Measurements from ENCODE around the gene RAB23. TPM values are rescaled to one million over a fixed set of nuclear protein-coding genes. Genes with fewer than 3 reads are reported as not detected.
A peak's percentile ranks its signal among the peaks of the same experiment; 100 is the strongest.
"Not testable (repeated sequence)": the region's sequence is repeated elsewhere in the genome, so short reads cannot be mapped to it uniquely, and the experiment has no call there.

The RAB23 gene
- total and polyA plus RNA-seq, 9 donors, result 11.1 to 24.1 (median 15.1) TPM

DNA sequence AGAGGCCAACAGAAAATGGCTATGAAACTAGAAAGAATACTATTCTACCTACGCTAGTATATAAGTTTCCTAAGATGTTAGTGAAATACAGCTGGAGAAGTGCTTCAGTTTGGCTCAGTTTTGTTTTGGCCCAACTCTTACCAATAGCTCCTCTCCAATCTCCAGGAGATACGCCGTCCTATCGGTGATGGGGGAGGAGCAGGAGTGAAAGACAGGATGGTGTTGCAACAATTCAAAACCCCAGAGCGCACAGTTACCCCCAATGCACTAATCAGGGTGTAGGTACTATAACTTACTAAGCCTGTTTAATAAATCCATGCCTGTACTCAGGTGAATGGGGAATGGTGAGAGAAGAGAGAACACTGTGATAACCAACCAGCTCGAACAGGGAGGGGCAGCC, 24.2 kb upstream of the RAB23 start:
- Histone ChIP-seq H3K36me3 (ENCODE audit: control insufficient read depth, insufficient read depth, low read length) (no peaks in the 10 kb centered on the region), H3K4me1 (ENCODE audit: control insufficient read depth, insufficient read depth, low read length) (no peaks in the 10 kb centered on the region), H3K9me3 (replicated peaks; ENCODE audit: control insufficient read depth, low read depth, low read length) (no peaks in the 10 kb centered on the region), H3K27ac (ENCODE audit: low read length) (no peak overlapping the region), H3K4me3 (ENCODE audit: low read length) (no peak overlapping the region), H3K27me3 (ENCODE audit: control insufficient read depth, insufficient read depth, low read length) (no peaks in the 10 kb centered on the region)
- 67% methylated on average over 1 of the region's 6 CpGs for WGBS (ENCODE audit: insufficient coverage)
- no peak for DNase-seq

DNA sequence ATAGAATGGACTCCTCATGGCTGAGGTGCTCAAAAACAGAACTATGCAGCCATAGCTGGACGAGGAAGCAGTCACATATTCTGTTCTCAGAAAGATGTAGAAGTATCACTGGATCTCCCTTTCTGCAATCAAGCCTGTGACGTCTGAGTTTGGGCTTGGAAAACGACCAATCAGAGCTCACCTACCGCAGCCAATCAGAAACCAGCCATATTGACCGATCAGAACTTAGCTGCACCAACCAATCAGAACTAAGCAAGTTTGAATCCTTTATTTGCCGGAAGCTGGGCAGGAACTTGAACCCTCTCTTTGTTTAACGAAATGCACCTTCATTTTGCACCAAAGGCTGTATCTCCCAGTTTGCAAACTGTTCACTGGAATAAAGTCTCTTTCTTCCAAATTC, 21.8 kb upstream of the RAB23 start:
- no peak overlapping the region for H3K27ac ChIP-seq (ENCODE audit: low read length)
- 93% methylated on average over 7 of the region's 7 CpGs for WGBS (ENCODE audit: insufficient coverage)
- no peaks in the 10 kb centered on the region for H3K4me1 ChIP-seq (ENCODE audit: control insufficient read depth, insufficient read depth, low read length)
- H3K9me3 ChIP-seq (replicated peaks; ENCODE audit: control insufficient read depth, low read depth, low read length), result no peaks in the 10 kb centered on the region
- H3K36me3 ChIP-seq (ENCODE audit: control insufficient read depth, insufficient read depth, low read length), result no peaks in the 10 kb centered on the region
- DNase-seq, result no peak
- H3K4me3 ChIP-seq (ENCODE audit: low read length), result no peak overlapping the region
- no peaks in the 10 kb centered on the region for H3K27me3 ChIP-seq (ENCODE audit: control insufficient read depth, insufficient read depth, low read length)

DNA sequence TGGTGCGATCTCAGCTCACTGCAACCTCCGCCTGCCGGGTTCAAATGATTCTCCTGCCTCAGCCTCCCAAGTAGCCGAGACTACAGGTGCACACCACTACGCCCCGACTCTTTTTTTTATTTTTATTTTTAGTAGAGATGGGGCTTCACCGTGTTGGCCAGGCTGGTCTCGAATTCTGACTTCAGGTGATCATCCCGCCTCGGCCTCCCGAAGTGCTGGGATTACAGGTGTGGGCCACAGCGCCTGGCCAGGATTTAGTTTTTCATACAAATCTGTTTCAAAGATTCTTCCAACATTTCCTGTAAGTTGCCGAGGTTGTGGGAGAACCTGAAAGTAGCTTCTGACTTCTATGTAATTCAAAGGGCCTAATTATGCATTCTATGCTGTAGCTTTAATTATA, 21.4 kb upstream of the RAB23 start:
- H3K4me3 ChIP-seq (ENCODE audit: low read length); H3K27ac ChIP-seq (ENCODE audit: low read length); H3K36me3 ChIP-seq (ENCODE audit: control insufficient read depth, insufficient read depth, low read length); H3K27me3 ChIP-seq (ENCODE audit: control insufficient read depth, insufficient read depth, low read length); H3K4me1 ChIP-seq (ENCODE audit: control insufficient read depth, insufficient read depth, low read length); DNase-seq; H3K9me3 ChIP-seq (replicated peaks; ENCODE audit: control insufficient read depth, low read depth, low read length): not testable (repeated sequence)
- 90% methylated on average over 2 of the region's 13 CpGs for WGBS (ENCODE audit: insufficient coverage)

DNA sequence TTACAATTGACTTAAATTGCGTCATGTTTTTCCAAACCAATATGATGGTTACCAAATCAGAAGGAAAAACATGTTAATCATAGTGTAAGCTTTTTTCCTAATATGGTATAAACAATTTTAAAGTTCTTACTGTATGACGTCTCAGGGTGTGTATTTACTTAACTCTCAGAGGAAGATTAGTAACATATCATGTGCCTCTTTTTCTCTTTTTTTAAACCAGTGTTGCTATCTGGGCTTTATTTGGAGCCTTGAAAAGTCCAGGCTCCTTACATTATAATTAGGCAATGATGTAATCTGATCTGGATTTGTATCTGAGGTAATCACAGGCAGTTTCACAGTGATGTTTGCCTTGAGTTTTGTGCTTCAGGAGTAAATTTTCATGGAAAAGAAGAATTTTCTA, 20.4 kb upstream of the RAB23 start:
- no peaks in the 10 kb centered on the region for H3K4me1 ChIP-seq (ENCODE audit: control insufficient read depth, insufficient read depth, low read length)
- no peak overlapping the region for H3K4me3 ChIP-seq (ENCODE audit: low read length)
- H3K27ac ChIP-seq (ENCODE audit: low read length), result peak overlapping the region; percentile 15
- DNase-seq, result peak; percentile 74
- no peaks in the 10 kb centered on the region for H3K9me3 ChIP-seq (replicated peaks; ENCODE audit: control insufficient read depth, low read depth, low read length)
- no peaks in the 10 kb centered on the region for H3K36me3 ChIP-seq (ENCODE audit: control insufficient read depth, insufficient read depth, low read length)
- no peaks in the 10 kb centered on the region for H3K27me3 ChIP-seq (ENCODE audit: control insufficient read depth, insufficient read depth, low read length)
- no CpG with 5 or more reads among the region's 2 CpGs for WGBS (ENCODE audit: insufficient coverage)

DNA sequence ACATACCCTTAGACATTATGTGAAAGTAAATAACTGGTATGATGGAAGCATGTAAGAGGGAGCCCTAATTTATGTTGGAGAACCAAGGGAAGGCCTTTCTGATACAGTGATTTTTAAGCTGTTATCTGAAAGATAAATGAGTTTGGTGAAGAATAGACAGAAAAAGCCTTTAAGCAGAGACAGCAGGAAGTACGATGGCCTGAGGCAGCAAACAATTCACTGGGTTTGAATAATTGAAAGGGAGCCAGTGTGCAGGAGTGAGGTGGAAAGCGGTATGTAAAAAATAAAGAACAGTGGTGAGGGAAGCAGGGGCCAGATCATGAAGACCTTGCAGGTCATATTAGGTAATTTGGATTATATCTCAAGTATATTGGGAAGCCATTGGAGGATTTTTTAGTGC, 4.1 kb upstream of the RAB23 start:
- Histone ChIP-seq H3K4me3 (ENCODE audit: low read length) (no peak overlapping the region), H3K36me3 (ENCODE audit: control insufficient read depth, insufficient read depth, low read length) (no peaks in the 10 kb centered on the region), H3K27me3 (ENCODE audit: control insufficient read depth, insufficient read depth, low read length) (no peaks in the 10 kb centered on the region), H3K4me1 (ENCODE audit: control insufficient read depth, insufficient read depth, low read length) (peaks cover 2% of the 10 kb centered on the region), H3K9me3 (replicated peaks; ENCODE audit: control insufficient read depth, low read depth, low read length) (no peaks in the 10 kb centered on the region), H3K27ac (ENCODE audit: low read length) (no peak overlapping the region)
- WGBS (ENCODE audit: insufficient coverage), result 50% methylated on average over 2 of the region's 2 CpGs
- DNase-seq, result no peak

DNA sequence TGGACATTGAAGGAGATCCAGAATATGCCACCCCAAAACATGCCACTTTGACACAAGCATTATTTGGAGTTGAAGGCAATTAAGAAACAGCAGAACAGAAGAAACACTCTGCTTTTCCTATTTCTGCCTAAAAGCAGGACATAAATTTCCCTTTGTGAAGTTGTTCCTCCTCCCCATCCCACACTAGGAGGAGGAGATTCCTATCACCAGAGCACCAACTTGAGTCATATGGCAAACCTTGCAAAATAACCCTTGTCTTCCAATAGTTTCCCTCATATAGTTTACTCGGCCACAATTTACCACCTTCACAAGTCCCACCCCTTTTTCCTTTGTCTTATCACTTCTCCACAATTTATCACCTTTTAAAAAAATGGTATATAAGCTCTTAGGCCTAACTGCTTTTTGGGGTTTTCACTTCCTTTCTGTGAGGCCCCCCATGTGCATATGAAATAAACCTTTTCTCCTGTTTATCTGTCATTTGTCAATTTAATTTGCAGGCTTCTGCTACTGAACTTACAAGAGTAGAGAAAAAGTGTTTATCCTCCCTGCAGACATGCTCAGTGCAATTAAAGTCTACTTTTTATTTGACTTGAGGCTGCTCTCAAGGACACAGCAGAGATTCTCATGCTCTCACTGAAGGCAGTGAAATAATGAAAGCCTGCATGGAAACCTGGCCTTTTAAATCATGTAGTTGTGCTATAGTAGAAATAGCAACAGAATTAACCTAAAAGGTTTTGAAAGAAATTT, 2.8 kb upstream of the RAB23 start:
- Histone ChIP-seq H3K27me3 (ENCODE audit: control insufficient read depth, insufficient read depth, low read length) (no peaks in the 10 kb centered on the region), H3K4me3 (ENCODE audit: low read length) (no peak overlapping the region), H3K9me3 (replicated peaks; ENCODE audit: control insufficient read depth, low read depth, low read length) (no peaks in the 10 kb centered on the region), H3K4me1 (ENCODE audit: control insufficient read depth, insufficient read depth, low read length) (peaks cover 2% of the 10 kb centered on the region), H3K36me3 (ENCODE audit: control insufficient read depth, insufficient read depth, low read length) (no peaks in the 10 kb centered on the region), H3K27ac (ENCODE audit: low read length) (no peak overlapping the region)
- WGBS (ENCODE audit: insufficient coverage), result 83% methylated on average over 1 of the region's 1 CpG
- DNase-seq, result no peak

DNA sequence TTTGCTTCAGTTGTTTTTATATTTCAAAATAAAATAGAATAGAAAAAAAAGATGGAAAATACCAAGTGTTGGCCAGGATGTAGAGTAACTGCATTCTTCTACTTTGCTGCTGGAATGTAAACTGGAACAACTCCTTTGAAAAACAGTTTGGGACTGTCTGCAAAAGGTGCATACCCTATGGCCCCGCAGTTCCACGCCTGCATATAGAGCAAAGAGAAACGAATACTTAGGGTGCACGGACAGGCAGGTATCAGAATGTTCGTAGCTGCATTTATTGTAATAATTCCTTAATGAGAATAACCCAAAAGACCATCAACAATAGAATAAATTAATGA, 603 bp upstream of the RAB23 start:
- peak; percentile 37 for DNase-seq
- Histone ChIP-seq H3K27ac (ENCODE audit: low read length) (peak overlapping the region; percentile 89), H3K27me3 (ENCODE audit: control insufficient read depth, insufficient read depth, low read length) (no peaks in the 10 kb centered on the region), H3K4me3 (ENCODE audit: low read length) (peak overlapping the region; percentile 98), H3K9me3 (replicated peaks; ENCODE audit: control insufficient read depth, low read depth, low read length) (no peaks in the 10 kb centered on the region), H3K36me3 (ENCODE audit: control insufficient read depth, insufficient read depth, low read length) (no peaks in the 10 kb centered on the region), H3K4me1 (ENCODE audit: control insufficient read depth, insufficient read depth, low read length) (peaks cover 2% of the 10 kb centered on the region)
- no CpG with 5 or more reads among the region's 5 CpGs for WGBS (ENCODE audit: insufficient coverage)

DNA sequence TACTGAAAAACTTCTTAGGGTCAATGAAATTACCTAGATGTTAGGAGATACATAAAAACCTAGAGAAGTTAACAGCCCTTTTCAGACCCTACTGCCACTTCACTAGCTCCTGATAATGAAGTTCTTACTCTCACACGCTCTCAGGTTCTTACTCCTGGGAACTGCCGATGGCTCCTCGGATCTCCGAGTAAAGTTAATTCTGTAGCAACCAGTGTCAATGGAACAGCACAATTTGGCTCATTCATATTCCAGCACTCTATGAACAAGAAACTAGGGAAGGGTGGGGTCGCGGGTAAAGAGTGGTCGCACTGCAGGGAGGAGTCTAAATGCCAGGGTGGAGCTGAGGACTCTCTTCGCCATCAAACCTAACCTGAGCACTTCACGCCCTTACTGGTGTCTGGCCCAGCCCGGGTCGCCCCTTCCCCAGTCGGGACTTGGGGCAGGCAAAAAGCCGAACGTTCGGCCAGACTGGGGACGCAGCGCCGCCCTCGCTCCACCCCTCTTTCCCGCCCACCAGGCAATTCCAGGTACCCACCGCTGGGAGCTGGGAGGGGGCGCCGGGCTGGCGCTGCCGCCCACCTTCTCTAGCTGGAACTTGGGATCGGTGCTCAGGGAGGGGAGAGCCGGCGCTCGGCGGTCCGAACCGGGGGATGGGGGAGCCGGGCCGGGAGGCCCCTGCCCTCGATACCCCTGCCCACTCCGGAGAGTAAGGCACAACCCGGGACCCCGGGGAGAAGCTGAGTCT, 744 bp downstream of the RAB23 start:
- no peaks in the 10 kb centered on the region for H3K36me3 ChIP-seq (ENCODE audit: control insufficient read depth, insufficient read depth, low read length)
- peak overlapping the region; percentile 89 for H3K27ac ChIP-seq (ENCODE audit: low read length)
- no peaks in the 10 kb centered on the region for H3K27me3 ChIP-seq (ENCODE audit: control insufficient read depth, insufficient read depth, low read length)
- no peaks in the 10 kb centered on the region for H3K9me3 ChIP-seq (replicated peaks; ENCODE audit: control insufficient read depth, low read depth, low read length)
- DNase-seq, result peak; percentile 76
- 0% methylated on average over 27 of the region's 38 CpGs for WGBS (ENCODE audit: insufficient coverage)
- peak overlapping the region; percentile 98 for H3K4me3 ChIP-seq (ENCODE audit: low read length)
- H3K4me1 ChIP-seq (ENCODE audit: control insufficient read depth, insufficient read depth, low read length), result peaks cover 2% of the 10 kb centered on the region

DNA sequence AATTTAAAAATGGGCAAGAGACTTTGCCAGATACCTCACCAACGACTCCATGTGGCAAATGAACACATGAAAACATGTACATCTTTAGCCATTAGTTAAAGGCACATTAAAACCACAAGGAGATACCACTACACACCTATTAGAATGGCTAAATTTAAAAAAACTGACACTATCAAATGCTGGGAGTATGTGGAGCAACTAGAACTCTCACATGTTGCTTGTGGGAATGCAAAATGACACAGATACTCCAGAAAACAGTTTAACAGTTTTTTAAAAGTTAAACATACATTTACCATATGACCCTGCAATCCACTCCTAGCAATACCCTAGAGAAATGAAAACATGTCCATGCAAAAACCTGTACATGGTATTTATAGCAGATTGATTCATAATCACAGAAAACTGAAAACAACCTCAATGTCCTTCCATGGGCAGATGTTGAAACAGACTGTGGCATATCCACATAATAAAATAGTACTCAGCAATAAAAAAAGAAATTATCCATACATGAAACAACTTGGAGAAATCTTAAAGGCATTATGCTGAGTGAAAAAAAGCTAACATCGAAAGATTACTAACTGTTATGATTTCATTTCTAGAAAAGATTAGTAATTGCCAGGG, 1.9 kb downstream of the RAB23 start:
- no peak for DNase-seq
- Histone ChIP-seq H3K4me1 (ENCODE audit: control insufficient read depth, insufficient read depth, low read length) (peaks cover 2% of the 10 kb centered on the region), H3K9me3 (replicated peaks; ENCODE audit: control insufficient read depth, low read depth, low read length) (no peaks in the 10 kb centered on the region), H3K27me3 (ENCODE audit: control insufficient read depth, insufficient read depth, low read length) (no peaks in the 10 kb centered on the region), H3K27ac (ENCODE audit: low read length) (no peak overlapping the region), H3K4me3 (ENCODE audit: low read length) (no peak overlapping the region), H3K36me3 (ENCODE audit: control insufficient read depth, insufficient read depth, low read length) (no peaks in the 10 kb centered on the region)
- WGBS (ENCODE audit: insufficient coverage), result 100% methylated on average over 1 of the region's 2 CpGs

DNA sequence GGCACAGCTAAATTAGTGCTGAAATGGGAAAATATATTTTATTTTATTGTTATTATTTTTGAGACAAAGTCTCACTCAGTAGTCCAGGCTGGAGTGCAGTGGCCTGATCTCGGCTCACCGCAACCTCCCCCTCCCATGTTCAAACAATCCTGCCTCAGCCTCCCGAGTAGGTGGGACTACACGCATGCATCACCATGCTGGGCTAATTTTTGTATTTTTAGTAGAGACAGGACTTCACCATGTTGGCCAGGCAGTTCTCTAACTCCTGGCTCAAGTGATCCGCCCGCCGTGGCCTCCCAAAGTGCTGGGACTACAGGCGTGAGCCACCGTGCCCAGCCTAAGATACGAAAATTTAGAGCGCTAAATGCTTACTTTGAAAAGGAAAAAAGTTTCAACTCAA, 4.8 kb downstream of the RAB23 start:
- no peaks in the 10 kb centered on the region for H3K9me3 ChIP-seq (replicated peaks; ENCODE audit: control insufficient read depth, low read depth, low read length)
- no peaks in the 10 kb centered on the region for H3K4me1 ChIP-seq (ENCODE audit: control insufficient read depth, insufficient read depth, low read length)
- 100% methylated on average over 3 of the region's 11 CpGs for WGBS (ENCODE audit: insufficient coverage)
- H3K27me3 ChIP-seq (ENCODE audit: control insufficient read depth, insufficient read depth, low read length), result no peaks in the 10 kb centered on the region
- no peak for DNase-seq
- no peaks in the 10 kb centered on the region for H3K36me3 ChIP-seq (ENCODE audit: control insufficient read depth, insufficient read depth, low read length)
- H3K4me3 ChIP-seq (ENCODE audit: low read length), result no peak overlapping the region
- no peak overlapping the region for H3K27ac ChIP-seq (ENCODE audit: low read length)
